CD4-positive, alpha-beta T cell treated with Interleukin-6 for 4 hours (primary cell): Measurements from ENCODE around the gene CADPS2.

Source experiments
- DNase-seq: peaks from one replicate; pipeline ENCODE4 v3.0.0-alpha.2; 2020; ENCODE audit warnings: mixed read lengths

CADPS2 gene

GRCh38 chr7:122429926-122430325, 456.3 kb downstream of the CADPS2 start:
- no peak for DNase-seq

DNA sequence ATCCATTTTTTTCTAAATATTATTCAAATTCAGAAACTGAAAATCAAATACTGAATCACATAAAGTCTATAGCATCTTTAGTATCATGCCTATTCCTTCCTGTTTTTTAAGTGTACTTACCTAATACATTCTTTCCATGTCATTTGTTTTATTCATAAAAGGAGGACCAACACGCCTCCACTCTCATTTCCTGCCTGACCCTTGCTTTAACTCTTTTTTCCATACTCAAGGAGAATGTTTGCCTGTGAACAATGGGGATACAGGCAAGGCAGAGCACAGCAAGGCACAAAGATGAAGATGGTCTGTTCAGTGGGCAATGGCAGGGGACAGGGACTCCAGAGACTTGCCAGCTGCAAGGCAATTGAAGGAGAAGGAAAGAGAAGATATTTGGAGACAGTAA, 460.5 kb downstream of the CADPS2 start:
- no peak for DNase-seq

DNA sequence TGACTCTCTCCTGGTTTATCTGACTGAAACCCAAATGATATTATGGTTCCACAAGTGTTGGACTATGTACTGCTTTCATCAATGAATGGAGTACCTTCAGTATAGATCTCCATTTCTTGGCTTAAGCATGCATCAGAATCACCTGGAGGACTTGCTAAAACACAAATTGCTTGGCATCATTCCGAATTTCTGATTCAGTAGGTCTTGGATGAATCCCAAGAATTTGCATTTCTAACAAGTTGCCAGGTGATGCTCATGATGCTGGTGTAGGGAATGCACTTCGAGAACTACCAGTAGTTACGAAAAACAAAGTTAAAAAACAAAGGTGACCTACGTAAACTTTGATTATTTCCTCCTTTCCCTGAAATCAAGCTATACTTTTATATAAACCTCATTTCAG, 462.7 kb downstream of the CADPS2 start:
- no peak for DNase-seq

GRCh38 chr7:122416336-122416735, 469.9 kb downstream of the CADPS2 start:
- no peak for DNase-seq

- no peak for DNase-seq
Observed at GRCh38 chr7:122415510-122415909, 470.8 kb downstream of the CADPS2 start.

DNA sequence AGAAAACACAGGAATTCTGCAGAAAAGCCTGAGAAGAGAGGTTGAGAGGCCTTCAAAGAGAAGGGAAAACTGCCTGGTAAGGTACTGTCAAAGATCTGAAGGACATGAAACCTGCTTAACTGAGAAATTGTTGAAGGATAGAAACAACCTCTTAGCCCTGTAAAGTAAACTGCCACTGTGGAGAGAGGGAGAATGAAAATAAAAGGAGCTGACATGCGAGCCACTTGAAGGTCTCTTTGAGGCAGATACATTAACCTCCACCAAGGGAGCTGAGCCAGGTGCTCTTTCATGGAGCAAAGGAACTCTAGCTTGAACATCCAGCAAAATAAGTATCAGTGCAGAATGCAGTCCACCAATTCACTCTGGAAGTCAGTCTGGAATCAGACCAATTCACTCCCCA, 472.9 kb downstream of the CADPS2 start:
- no peak for DNase-seq

- no peak for DNase-seq
Observed at GRCh38 chr7:122412883-122413282, 473.4 kb downstream of the CADPS2 start.

DNA sequence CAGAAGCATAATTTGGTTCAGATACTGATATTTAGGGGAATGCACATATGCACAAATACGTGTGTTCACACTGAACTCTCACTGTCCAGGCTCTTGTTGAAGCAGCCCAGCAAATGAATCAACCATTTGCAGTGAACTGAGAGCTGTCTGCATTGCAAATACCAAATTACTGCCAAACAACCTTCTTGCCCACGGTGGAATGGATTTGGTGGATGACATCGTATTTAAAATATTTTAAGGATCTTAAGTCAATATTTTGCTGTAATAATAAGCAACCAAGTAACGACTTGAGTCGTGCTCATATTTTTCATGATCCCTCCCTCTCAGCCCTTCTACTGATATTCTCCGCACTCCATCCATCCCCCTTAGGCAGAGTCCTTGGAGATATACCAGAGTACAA, 473.8 kb downstream of the CADPS2 start:
- DNase-seq = no peak

DNA sequence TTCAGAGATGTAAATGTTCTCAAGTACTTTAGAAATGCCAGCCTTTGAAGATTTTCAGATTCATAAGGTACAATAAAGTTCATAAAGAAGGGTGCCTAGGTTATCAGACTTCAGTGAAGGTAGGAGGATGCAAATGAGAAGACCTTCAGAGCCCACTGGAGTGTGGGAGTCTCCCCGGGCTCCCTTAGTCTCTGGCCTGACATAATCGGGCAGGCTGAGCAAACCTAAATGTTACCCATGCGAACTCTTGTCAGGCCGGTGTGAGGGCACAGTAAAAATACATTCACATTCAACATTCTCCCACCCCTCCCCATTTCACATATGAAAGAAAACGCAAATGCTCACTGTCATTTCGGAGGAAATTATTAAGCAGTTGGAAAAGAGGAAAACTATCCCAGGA, 479.1 kb downstream of the CADPS2 start:
- no peak for DNase-seq

DNA sequence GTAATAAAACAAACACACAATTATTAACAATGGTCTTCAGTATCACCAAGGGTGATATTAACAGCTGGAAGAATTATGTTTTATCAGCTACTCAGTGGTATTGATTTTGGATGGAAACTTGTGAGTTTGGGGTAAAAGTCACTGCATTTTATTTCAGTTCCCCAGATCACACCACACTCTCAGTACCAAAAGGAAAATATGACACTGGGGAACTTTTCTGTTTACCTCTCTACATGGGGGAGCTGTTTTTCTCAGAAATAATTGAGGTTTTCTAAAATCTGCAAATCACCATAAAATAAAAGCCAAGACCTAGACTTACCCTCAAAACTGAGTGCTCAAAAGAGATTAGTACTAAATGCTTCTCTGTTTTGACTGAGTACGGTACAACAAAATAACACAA, 483.1 kb downstream of the CADPS2 start:
- no peak for DNase-seq

GRCh38 chr7:122402235-122402634, 484.0 kb downstream of the CADPS2 start:
- DNase-seq = no peak

DNA sequence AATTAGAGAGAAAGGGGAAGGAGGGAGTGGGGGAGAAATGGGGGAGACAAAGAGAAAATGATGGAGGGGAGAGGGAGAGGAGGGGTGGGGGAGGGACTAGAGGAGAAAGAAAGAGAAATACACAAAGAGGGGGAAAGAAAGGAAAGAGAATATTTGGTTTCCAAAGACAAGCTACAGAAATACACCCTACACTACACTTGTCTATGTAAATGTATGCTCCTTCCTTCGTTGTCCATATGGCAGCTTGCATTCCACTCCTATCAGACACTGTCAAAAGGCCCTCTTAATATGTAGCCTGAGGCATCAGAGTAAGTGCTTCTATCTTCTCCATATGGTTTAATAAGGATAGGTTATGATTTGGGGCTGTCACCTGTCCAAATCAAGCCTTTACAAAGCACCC, 488.9 kb downstream of the CADPS2 start:
- DNase-seq = no peak

DNA sequence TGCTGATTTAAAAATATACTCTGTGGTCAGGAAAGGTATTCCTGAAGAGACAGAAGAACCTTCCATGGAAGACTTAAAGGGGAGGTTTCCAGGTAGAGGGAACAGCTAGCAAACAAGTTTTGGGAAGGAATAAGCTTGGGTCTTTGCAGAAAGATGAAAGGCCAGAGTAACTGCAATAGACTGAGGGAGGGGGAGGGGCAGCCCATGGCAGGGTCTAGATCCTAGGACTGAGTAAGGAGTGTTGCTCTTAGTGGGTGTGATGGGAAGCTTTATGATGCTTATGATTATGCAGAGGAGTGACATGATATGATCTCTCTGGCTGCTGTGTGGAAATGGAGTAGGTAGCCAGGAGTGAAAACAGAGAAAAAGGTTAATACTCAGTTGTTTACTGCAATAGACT, 491.7 kb downstream of the CADPS2 start:
- DNase-seq = no peak

DNA sequence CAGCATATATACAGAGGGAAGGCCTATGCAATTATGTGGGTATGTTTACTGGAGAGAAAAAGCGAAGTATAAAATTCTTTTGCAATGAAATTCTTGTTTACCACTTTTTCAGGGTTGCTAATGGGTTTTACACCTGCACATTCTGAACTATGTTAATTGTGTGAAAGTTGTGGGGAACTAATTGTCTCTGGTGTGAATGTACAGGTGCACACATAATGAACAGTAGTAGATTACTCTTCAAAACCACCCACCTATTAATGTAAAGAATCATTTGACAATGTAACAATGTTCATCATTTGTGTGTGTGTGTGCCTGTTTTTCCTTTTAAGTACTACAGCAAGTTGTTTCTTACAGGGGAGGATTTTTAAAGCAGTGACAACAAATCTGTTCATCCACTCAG, 501.7 kb downstream of the CADPS2 start:
- no peak for DNase-seq

DNA sequence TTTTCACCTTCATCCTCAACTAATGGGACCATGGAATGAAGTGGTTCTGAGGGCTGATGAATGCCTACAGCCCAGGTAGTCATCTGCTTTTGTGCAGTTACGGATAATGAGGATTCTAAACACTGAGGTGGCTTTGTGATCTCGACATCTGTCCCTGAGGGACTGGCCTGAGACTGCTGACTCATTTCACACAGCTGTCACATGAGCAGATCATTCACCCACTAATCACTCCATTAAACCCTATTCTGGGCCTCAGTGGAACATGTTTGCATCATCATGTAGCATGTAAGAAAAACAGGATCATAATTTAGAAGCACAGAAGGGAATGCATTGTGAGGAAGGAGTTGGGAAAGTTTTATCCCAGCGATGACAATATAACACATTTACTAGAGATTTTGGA, 502.3 kb downstream of the CADPS2 start:
- no peak for DNase-seq

DNA sequence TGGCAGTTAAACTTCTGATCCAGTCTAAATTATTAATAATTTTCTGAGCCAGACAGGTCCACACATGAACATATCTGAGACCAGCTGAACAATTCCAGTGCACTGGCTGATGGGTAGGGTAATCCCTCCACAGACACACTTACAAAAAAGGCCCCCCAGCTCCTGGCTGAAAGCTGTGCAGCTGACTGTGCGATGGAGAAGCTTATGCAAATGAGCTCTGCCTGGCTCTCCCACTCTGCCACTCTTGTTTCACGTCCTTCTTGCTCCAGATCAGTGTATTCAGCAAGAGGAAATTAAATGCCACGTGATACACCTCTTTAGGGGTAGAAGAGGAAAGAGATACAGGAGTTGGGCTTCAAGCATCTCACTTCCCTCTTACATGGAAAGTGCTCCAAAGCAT, 505.3 kb downstream of the CADPS2 start:
- no peak for DNase-seq

DNA sequence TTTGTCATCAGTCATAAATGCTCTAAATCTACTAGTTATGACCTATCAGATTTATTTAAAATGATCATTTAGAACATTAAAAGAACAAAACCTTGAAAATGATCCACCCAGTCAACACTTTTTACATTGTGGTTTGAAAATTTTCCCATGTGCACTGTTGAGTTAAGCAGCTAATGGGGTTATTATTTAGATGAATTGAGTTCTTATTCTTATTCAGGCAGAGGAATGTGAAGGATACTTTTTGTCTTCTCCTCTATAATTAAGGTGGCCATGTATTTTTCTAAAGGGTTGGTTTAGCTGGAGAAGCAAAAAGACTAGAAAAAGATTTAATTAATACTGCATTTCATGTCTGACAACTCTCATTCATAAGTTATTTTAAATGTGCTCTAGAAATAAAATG, 506.8 kb downstream of the CADPS2 start:
- DNase-seq = no peak

- DNase-seq = no peak
Observed at GRCh38 chr7:122369756-122370155, 516.5 kb downstream of the CADPS2 start.

DNA sequence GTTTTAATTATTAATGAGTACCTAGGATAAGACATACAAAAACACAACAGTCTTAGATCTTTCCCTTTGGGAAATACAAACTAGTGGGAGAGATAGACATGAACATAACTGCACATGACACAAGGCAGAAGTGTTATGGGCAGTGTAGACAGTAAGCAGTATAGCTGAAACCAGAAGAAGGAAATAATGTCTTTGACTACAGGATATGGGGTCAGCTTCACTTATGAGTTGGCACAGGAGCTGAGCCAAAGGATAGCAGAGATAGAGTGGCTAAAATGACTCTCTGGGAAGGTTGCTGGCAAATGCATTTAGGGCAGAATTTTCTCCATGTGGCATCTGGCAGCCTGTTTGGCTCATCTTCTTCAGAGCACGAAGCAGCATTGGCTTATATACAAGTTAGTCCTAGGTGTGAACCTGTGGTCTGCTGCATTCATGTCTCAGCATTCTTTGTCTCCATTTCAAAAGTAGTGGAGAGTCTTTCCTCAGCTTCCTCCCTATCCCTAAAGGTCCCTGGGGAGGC, 521.4 kb downstream of the CADPS2 start:
- no peak for DNase-seq

DNA sequence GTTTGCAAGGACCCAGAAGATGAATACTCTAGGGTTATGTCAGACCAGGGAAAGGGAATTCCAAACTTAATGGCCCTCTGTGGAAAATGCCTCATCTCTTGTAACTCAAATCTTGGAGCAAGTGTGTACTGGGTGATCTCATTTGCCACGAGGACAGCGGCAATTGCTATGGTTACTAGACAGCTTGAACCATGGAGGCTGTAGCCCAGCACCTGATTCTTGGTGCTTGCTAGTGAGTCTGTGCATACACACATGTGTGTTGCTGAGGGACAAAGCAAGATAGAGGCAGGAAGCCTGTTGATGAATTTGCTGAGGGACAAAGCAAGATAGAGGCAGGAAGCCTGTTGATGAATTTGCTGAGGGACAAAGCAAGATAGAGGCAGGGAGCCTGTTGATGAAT, 523.1 kb downstream of the CADPS2 start:
- DNase-seq = no peak

- DNase-seq = no peak
Observed at GRCh38 chr7:122362473-122362872, 523.8 kb downstream of the CADPS2 start.

DNA sequence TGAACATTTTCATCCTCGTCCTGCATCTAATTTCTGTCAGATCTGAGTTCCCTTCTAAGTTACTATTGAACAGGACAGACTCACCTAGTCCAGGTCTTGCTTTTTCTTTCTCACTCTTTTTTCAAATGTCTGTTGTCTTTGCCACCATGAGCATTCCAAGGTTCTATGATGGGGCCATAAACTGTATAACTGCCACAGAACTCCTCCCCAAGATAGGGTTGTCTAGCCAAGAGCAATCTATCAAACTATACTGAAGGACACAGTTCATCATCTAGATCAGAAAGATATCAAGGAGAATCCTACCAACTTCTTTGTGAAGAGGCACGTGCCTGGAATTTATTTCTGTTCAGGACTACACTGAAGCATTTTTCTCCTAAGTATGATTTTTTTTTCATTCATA, 531.6 kb downstream of the CADPS2 start:
- no peak for DNase-seq

GRCh38 chr7:122352454-122352853, 533.8 kb downstream of the CADPS2 start:
- DNase-seq = no peak

DNA sequence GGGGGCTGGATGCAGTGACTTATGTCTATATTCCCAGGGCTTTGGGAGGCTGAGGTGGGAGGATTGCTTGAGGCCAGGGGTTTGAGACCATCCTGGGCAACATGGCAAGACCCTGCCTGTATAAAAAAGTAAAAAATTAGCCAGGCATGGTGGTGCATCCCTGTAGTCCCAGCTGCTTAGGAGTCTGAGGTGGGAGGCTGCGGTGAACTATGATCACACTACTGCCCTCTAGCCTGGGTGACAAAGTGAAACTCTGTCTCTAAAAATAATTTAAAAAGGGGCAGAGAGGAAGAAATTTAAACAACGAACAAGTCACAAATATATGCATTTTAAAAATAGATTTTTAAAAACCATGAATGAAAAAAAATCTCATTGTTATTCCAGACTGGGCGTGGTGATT, 535.6 kb downstream of the CADPS2 start:
- DNase-seq = no peak

DNA sequence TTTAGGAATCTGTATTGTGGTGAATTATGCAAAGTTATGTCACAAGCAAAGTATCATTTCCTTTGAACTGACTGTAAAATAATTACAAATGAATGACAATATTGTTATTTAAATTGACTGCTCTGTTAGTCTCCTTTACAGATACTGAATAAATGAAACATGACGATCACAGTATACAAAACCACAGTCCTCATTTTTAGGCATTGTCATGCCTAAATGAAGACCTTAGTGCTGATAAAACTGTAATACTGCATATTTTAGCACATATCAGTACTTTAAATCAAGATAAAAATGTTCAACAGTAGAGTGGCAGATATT, 542.0 kb downstream of the CADPS2 start:
- no peak for DNase-seq

GRCh38 chr7:122343601-122344302, 542.5 kb downstream of the CADPS2 start:
- no peak for DNase-seq
